HL-60 (cell line): ENCODE data around the gene KCND2.

ENCODE experiments used
- DNase-seq, 2 experiments: peaks; one replicate each; pipeline ENCODE4 v3.0.0-alpha.2; 2010 to 2020; ENCODE audit warnings: low read depth in 1 of 2, low spot score in 1 of 2
- H3K27ac ChIP-seq: fragments of 250-450 bp; sonication (Bioruptor Pico); replicated peaks from 2 replicates; pipeline ENCODE4 v1.5.1; 2020; ENCODE audit warnings: mild to moderate bottlenecking, moderate library complexity
- H3K27me3 ChIP-seq: fragments of 250-450 bp; sonication (Bioruptor Pico); 2 replicates; pipeline ENCODE4 v1.5.1; 2021; ENCODE audit warnings: mild to moderate bottlenecking, moderate library complexity; ENCODE audit not compliant: insufficient read depth, poor library complexity, severe bottlenecking
- H3K4me3 ChIP-seq: replicated peaks from 2 replicates; pipeline ENCODE4 v1.5.1; 2011; ENCODE audit warnings: mild to moderate bottlenecking, control low read depth, low read length; ENCODE audit not compliant: insufficient read depth
- GABPA ChIP-seq: IDR thresholded peaks from 2 replicates; pipeline ENCODE4 v1.6.1; 2012; ENCODE audit warnings: low read depth
- POLR2AphosphoS5 ChIP-seq: IDR thresholded peaks from 2 replicates; pipeline ENCODE4 v1.6.1; 2012; ENCODE audit warnings: low read depth
- SPI1 ChIP-seq: IDR thresholded peaks from 2 replicates; pipeline ENCODE4 v1.6.1; 2012; ENCODE audit warnings: low read depth, mild to moderate bottlenecking, borderline replicate concordance
- TF ChIP-seq, protein P1 (sequence below): IDR thresholded peaks from 2 replicates; pipeline ENCODE4 v1.6.1; 2012; ENCODE audit warnings: low read depth; ENCODE audit not compliant: insufficient replicate concordance
- TF ChIP-seq, protein P2 (sequence below): IDR thresholded peaks from one replicate; pipeline ENCODE4 v1.5.1; 2011; ENCODE audit warnings: low read length, control low read depth, inconsistent platforms; ENCODE audit not compliant: insufficient read depth

KCND2 gene

DNA sequence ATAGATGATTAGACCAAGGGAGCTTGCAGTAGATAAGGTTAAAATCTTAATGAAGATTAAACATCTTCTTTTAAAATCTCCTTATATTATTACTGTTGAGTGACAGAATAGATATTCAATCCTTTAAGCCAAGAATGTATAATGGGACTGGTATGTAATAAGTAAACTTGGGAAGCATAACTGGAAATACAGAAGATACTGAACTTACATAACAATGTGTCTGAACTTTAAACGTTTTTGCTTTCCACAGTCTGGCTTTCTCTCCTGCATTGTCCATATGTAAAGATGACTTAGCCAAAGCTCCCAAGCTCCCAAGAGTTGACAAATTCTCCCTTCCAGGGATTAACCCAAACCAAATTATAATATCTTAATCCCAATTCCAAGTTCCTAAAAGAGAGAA, 129.8 kb downstream of the KCND2 start:
- Histone ChIP-seq H3K27ac (no peak overlapping the region), H3K27me3 (no peaks in the 10 kb centered on the region), H3K4me3 (no peak overlapping the region)
- DNase-seq: no peak
- TF ChIP-seq POLR2AphosphoS5: no peak
- TF ChIP-seq, protein P1, sequence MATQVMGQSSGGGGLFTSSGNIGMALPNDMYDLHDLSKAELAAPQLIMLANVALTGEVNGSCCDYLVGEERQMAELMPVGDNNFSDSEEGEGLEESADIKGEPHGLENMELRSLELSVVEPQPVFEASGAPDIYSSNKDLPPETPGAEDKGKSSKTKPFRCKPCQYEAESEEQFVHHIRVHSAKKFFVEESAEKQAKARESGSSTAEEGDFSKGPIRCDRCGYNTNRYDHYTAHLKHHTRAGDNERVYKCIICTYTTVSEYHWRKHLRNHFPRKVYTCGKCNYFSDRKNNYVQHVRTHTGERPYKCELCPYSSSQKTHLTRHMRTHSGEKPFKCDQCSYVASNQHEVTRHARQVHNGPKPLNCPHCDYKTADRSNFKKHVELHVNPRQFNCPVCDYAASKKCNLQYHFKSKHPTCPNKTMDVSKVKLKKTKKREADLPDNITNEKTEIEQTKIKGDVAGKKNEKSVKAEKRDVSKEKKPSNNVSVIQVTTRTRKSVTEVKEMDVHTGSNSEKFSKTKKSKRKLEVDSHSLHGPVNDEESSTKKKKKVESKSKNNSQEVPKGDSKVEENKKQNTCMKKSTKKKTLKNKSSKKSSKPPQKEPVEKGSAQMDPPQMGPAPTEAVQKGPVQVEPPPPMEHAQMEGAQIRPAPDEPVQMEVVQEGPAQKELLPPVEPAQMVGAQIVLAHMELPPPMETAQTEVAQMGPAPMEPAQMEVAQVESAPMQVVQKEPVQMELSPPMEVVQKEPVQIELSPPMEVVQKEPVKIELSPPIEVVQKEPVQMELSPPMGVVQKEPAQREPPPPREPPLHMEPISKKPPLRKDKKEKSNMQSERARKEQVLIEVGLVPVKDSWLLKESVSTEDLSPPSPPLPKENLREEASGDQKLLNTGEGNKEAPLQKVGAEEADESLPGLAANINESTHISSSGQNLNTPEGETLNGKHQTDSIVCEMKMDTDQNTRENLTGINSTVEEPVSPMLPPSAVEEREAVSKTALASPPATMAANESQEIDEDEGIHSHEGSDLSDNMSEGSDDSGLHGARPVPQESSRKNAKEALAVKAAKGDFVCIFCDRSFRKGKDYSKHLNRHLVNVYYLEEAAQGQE: no peak
- TF ChIP-seq GABPA: no peak
- TF ChIP-seq, protein P2, sequence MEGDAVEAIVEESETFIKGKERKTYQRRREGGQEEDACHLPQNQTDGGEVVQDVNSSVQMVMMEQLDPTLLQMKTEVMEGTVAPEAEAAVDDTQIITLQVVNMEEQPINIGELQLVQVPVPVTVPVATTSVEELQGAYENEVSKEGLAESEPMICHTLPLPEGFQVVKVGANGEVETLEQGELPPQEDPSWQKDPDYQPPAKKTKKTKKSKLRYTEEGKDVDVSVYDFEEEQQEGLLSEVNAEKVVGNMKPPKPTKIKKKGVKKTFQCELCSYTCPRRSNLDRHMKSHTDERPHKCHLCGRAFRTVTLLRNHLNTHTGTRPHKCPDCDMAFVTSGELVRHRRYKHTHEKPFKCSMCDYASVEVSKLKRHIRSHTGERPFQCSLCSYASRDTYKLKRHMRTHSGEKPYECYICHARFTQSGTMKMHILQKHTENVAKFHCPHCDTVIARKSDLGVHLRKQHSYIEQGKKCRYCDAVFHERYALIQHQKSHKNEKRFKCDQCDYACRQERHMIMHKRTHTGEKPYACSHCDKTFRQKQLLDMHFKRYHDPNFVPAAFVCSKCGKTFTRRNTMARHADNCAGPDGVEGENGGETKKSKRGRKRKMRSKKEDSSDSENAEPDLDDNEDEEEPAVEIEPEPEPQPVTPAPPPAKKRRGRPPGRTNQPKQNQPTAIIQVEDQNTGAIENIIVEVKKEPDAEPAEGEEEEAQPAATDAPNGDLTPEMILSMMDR: no peak
- TF ChIP-seq SPI1: no peak

DNA sequence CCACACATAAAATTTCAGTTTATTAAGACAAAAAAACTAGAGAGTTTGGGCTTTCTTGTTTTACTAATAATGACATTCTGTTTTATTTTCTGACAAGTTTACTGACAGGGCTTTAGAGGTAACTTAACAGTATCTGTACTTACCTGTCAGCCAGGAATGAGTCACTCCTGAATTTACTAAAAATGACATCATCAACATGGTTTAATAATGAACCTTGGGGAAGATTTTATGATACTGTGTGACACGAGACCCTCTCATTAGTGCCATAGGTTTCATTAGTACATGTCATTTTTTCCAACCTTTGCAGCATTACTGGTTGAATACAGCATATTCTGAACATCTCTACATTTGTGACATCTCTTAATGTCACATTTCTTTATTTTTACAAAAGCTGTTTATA, 131.1 kb downstream of the KCND2 start:
- DNase-seq: no peak
- Histone ChIP-seq H3K4me3 (no peak overlapping the region), H3K27me3 (no peaks in the 10 kb centered on the region), H3K27ac (no peak overlapping the region)
- TF ChIP-seq SPI1 (no peak), GABPA (no peak), POLR2AphosphoS5 (no peak)

- TF ChIP-seq POLR2AphosphoS5 (no peak), GABPA (no peak), SPI1 (no peak)
- TF ChIP-seq, protein P1: no peak
- TF ChIP-seq, protein P2: no peak
- Histone ChIP-seq H3K27ac (no peak overlapping the region), H3K27me3 (no peaks in the 10 kb centered on the region), H3K4me3 (no peak overlapping the region)
- no peak for DNase-seq
These were observed 132.7 kb downstream of the KCND2 start for GRCh38 chr7:120405652-120406051.

DNA sequence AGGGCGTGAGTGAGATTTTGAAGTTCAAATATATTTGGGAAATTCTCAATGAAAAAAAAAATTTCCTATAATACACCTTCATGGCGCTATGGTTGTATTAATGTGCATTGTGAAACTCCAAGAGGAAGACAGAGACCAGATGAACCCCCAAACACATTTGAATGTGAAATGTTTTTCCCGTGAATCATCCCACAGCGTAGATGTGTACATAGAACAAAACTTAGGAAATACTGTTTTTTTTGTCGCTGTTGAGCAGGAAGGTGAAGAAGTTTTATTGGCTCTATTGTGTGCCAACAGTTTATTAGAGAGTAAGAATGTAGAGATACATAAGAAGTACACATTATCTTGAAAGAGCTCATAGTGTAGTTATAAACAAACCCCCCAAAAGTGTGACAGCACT, 134.0 kb downstream of the KCND2 start:
- H3K27me3 ChIP-seq: no peaks in the 10 kb centered on the region
- no peak for TF ChIP-seq SPI1
- TF ChIP-seq, protein P1: no peak
- TF ChIP-seq, protein P2: no peak
- H3K27ac ChIP-seq: no peak overlapping the region
- H3K4me3 ChIP-seq: no peak overlapping the region
- DNase-seq: no peak
